Mucosa of stomach (tissue), 1 donor: ENCODE results near the gene COL24A1.

Source experiments
- H3K27me3 ChIP-seq: one replicate; pipeline ENCODE4 v1.7.0; 2013; ENCODE audit warnings: mild to moderate bottlenecking, low read length; ENCODE audit not compliant: control insufficient read depth, insufficient read depth
- H3K36me3 ChIP-seq: one replicate; pipeline ENCODE4 v1.7.0; 2013; ENCODE audit warnings: low read length; ENCODE audit not compliant: control insufficient read depth, insufficient read depth
- H3K4me1 ChIP-seq: one replicate; pipeline ENCODE4 v1.7.0; 2013; ENCODE audit warnings: mild to moderate bottlenecking, low read length; ENCODE audit not compliant: control insufficient read depth, insufficient read depth
- H3K4me3 ChIP-seq: one replicate; pipeline ENCODE4 v1.7.0; 2013; ENCODE audit warnings: low read length
- H3K9ac ChIP-seq: one replicate; pipeline ENCODE4 v1.7.0; 2013; ENCODE audit warnings: mild to moderate bottlenecking, low read length, moderate library complexity
- H3K9me3 ChIP-seq: one replicate; pipeline ENCODE4 v1.7.0; 2013; ENCODE audit warnings: mild to moderate bottlenecking, low read length, moderate library complexity; ENCODE audit not compliant: control insufficient read depth
- donor health status: Pancreatic carcinoma.

Gene COL24A1

GRCh38 chr1:86184426-86184825, 27.9 kb upstream of the COL24A1 start:
- Histone ChIP-seq H3K27me3 (no peaks in the 10 kb centered on the region), H3K9ac (no peak overlapping the region)

GRCh38 chr1:86183810-86184209, 27.2 kb upstream of the COL24A1 start:
- Histone ChIP-seq H3K36me3 (no peaks in the 10 kb centered on the region), H3K4me1 (no peaks in the 10 kb centered on the region)

More at GRCh38 chr1:86184426-86184825, 27.9 kb upstream of the COL24A1 start:
- H3K4me3 ChIP-seq: no peak overlapping the region
- no peaks in the 10 kb centered on the region for H3K9me3 ChIP-seq
- no peaks in the 10 kb centered on the region for H3K36me3 ChIP-seq
- no peaks in the 10 kb centered on the region for H3K4me1 ChIP-seq

GRCh38 chr1:86176226-86176625, 19.7 kb upstream of the COL24A1 start:
- Histone ChIP-seq H3K27me3 (no peaks in the 10 kb centered on the region), H3K4me3 (no peak overlapping the region), H3K36me3 (no peaks in the 10 kb centered on the region), H3K9me3 (no peaks in the 10 kb centered on the region), H3K9ac (no peak overlapping the region), H3K4me1 (no peaks in the 10 kb centered on the region)

More at GRCh38 chr1:86183810-86184209, 27.2 kb upstream of the COL24A1 start:
- no peak overlapping the region for H3K9ac ChIP-seq
- no peaks in the 10 kb centered on the region for H3K9me3 ChIP-seq
- no peaks in the 10 kb centered on the region for H3K27me3 ChIP-seq
- H3K4me3 ChIP-seq: no peak overlapping the region

DNA sequence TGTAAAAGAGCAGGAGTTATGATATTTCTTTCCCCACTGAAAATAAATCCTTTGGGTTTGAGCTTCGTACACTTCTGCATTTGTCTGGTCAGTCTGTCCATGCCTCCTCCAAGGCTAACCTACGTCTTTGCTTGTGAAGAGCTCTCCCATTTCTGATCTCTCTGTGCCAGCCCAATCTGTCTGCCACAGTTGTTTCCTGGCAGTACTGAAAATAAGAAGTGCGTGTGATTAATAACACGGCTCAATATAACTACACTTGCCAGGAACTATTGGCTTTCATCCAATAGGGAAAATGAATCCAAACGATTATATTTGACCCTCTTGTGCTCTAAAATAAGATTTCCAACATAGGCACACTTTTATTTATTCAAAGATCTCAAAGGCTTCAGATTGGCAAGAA, 19.2 kb upstream of the COL24A1 start:
- Histone ChIP-seq H3K9ac (no peak overlapping the region), H3K4me3 (no peak overlapping the region), H3K36me3 (no peaks in the 10 kb centered on the region), H3K9me3 (no peaks in the 10 kb centered on the region), H3K27me3 (no peaks in the 10 kb centered on the region), H3K4me1 (no peaks in the 10 kb centered on the region)

- no peaks in the 10 kb centered on the region for H3K4me1 ChIP-seq
- H3K4me3 ChIP-seq: no peak overlapping the region
- no peak overlapping the region for H3K9ac ChIP-seq
- no peaks in the 10 kb centered on the region for H3K36me3 ChIP-seq
- H3K27me3 ChIP-seq: no peaks in the 10 kb centered on the region
- H3K9me3 ChIP-seq: no peaks in the 10 kb centered on the region
These were observed 13.1 kb upstream of the COL24A1 start for GRCh38 chr1:86169625-86170024.

DNA sequence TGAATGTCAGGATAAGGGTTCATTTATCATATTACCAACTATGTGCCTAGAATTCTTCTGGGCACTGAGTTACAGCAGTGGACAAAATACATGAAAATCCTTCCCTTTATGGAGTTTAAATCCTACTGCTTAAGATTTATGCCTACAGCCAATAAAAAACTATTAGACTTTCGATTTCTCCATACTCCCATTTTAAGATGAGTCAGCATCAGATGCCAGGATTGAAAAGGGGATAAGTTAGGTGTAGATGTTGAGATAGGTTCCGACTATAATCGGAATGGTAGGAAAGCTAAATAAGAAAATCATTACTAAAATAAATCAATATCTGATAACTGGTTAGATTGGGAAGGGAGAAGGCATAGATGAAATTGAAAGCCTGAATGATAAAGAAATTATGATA, 3.2 kb upstream of the COL24A1 start:
- no peaks in the 10 kb centered on the region for H3K36me3 ChIP-seq
- no peak overlapping the region for H3K4me3 ChIP-seq
- H3K9ac ChIP-seq: no peak overlapping the region
- H3K9me3 ChIP-seq: no peaks in the 10 kb centered on the region
- peaks cover 27% of the 10 kb centered on the region for H3K27me3 ChIP-seq
- no peaks in the 10 kb centered on the region for H3K4me1 ChIP-seq

DNA sequence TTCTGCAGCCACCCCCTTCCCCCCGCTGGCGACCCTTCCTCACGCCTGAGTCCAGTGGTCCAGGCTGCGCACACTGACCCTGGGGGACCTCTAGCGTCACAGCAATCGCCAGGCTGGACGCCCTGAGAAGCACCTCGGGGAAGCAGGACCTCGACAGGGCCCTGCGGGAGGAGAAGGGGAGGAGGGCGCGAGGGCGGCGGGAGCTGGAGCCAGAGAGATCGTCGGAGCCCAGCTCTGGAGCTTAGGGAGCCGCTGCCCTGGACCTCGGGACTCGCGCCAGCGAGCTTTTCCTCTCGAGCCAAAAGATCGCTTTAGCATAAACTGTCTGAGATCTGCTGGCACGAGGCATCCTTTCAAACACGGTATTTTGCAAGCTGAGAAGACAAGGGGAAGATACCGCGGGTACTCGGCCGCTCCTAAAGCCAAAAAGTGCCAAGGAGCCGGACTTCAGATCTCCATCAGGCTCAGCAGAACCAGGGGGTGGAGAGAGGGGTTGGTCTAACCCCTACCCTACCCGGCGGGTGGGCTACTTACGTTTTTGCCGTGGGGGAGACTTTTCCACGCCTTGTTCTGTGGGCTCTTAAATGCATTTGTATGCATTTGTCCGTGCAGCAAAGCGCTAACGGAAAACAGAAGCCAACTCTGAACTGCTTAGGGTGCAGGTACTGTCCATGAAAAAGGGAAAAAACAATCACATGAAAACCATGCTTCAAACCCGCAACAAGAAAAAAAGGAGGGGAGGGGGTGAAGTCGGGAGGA, 586 bp downstream of the COL24A1 start:
- Histone ChIP-seq H3K4me1 (no peaks in the 10 kb centered on the region), H3K36me3 (no peaks in the 10 kb centered on the region), H3K9ac (no peak overlapping the region), H3K9me3 (no peaks in the 10 kb centered on the region), H3K4me3 (no peak overlapping the region), H3K27me3 (peaks cover 33% of the 10 kb centered on the region)

GRCh38 chr1:86155051-86155806, 1.3 kb downstream of the COL24A1 start:
- no peaks in the 10 kb centered on the region for H3K9me3 ChIP-seq
- no peaks in the 10 kb centered on the region for H3K4me1 ChIP-seq
- H3K9ac ChIP-seq: no peak overlapping the region
- peaks cover 33% of the 10 kb centered on the region for H3K27me3 ChIP-seq
- no peaks in the 10 kb centered on the region for H3K36me3 ChIP-seq
- H3K4me3 ChIP-seq: no peak overlapping the region

- Histone ChIP-seq H3K27me3 (peaks cover 33% of the 10 kb centered on the region), H3K4me3 (no peak overlapping the region), H3K9ac (no peak overlapping the region), H3K9me3 (no peaks in the 10 kb centered on the region), H3K36me3 (no peaks in the 10 kb centered on the region), H3K4me1 (no peaks in the 10 kb centered on the region)
These were observed 2.0 kb downstream of the COL24A1 start for GRCh38 chr1:86154571-86155050.

DNA sequence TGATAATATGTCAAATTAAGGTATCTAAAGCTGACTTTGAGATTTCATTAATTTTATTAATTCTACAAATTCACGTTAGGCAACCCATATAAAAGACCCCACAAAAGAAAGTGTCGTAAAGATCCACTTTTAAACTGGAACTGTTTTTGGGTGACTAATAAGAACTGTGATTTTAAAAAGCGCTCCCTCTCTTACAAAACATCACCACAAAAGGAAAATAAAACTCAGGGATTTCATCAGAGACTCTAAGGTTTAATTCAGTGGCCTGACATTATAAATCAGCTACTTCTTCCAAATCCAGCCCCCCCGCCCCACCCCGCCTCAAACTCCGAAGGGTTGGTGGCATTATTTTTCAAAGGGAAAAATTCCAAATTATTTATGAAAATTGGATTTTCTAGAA, 2.7 kb downstream of the COL24A1 start:
- H3K9me3 ChIP-seq: no peaks in the 10 kb centered on the region
- no peak overlapping the region for H3K4me3 ChIP-seq
- H3K4me1 ChIP-seq: no peaks in the 10 kb centered on the region
- peaks cover 33% of the 10 kb centered on the region for H3K27me3 ChIP-seq
- no peak overlapping the region for H3K9ac ChIP-seq
- H3K36me3 ChIP-seq: no peaks in the 10 kb centered on the region

DNA sequence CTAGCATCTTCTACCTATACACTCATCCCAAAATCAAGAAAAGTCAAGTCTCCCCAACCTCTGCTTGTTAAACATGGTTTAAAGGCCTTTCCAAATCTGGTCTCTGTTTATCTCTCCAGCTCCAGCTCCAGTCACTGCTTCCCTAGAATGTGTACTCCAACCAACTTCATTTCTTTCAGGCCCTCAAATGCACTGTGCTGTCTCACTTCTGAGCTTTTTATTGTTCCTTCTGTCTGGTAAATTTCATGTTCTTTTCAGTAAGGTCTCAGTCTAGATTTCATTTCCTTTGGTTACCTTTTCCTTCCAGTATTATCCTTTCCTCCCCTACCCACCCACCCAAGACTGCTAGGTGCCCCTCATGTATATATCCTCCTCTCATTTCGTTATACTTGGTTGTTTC, 3.7 kb downstream of the COL24A1 start:
- Histone ChIP-seq H3K9me3 (no peaks in the 10 kb centered on the region), H3K4me1 (no peaks in the 10 kb centered on the region), H3K4me3 (no peak overlapping the region), H3K36me3 (no peaks in the 10 kb centered on the region), H3K9ac (no peak overlapping the region), H3K27me3 (peaks cover 33% of the 10 kb centered on the region)

GRCh38 chr1:86151427-86151826, 5.1 kb downstream of the COL24A1 start:
- H3K36me3 ChIP-seq: no peaks in the 10 kb centered on the region
- no peak overlapping the region for H3K4me3 ChIP-seq
- peaks cover 22% of the 10 kb centered on the region for H3K27me3 ChIP-seq
- H3K9me3 ChIP-seq: no peaks in the 10 kb centered on the region
- no peaks in the 10 kb centered on the region for H3K4me1 ChIP-seq
- H3K9ac ChIP-seq: no peak overlapping the region
